Naive thymus-derived CD4-positive, alpha-beta T cell (primary cell): ENCODE measurements around the gene SVBP. TPM values are rescaled to one million over a fixed set of nuclear protein-coding genes. Genes with fewer than 3 reads are reported as not detected.

Experiments
- ATAC-seq: fragments of 150-1000 bp; cut with Tn5 transposase; 2 replicates; pipeline ENCODE4 v1.10.0; 2021; ENCODE audit warnings: mild to moderate bottlenecking, moderate library complexity
- CTCF ChIA-PET: fragments of 350-600 bp; sonication (Branson Sonifier 250); formaldehyde crosslinking; loops from one replicate; lab custom pipeline; 2021; ENCODE audit warnings: antibody characterized with exemption; lab: Charles Lee
- POLR2A ChIA-PET: fragments of 350-600 bp; sonication (Branson Sonifier 250); formaldehyde crosslinking; loops from one replicate; lab custom pipeline; 2021; ENCODE audit warnings: antibody characterized with exemption, inconsistent platforms; lab: Charles Lee
- DNase-seq, 9 donors: peaks; one replicate each; pipeline versions ENCODE4 v3.0.0 to v3.0.0-alpha.2; 2020 to 2022; ENCODE audit warnings: mixed read lengths in 1 of 9
- H3K27ac ChIP-seq: one replicate; pipeline ENCODE4 v1.7.0; 2013; ENCODE audit warnings: mild to moderate bottlenecking, low read depth, low read length, moderate library complexity
- H3K27me3 ChIP-seq, 2 donors: one replicate each; pipeline ENCODE4 v1.7.0; 2013; ENCODE audit warnings: low read length in 2 of 2, mild to moderate bottlenecking in 2 of 2, moderate library complexity in 2 of 2; ENCODE audit not compliant: control insufficient read depth in 2 of 2, insufficient read depth in 2 of 2
- H3K36me3 ChIP-seq, 3 experiments: 1 replicate in 2 of 3; 2 replicates in 1 of 3; pipeline ENCODE4 v1.7.0; 2013; ENCODE audit warnings: low read length in 3 of 3, mild to moderate bottlenecking in 3 of 3, moderate library complexity in 1 of 3; ENCODE audit not compliant: insufficient read depth in 3 of 3, control insufficient read depth in 2 of 3
- H3K4me1 ChIP-seq, 2 donors: one replicate each; pipeline ENCODE4 v1.7.0; 2013; ENCODE audit warnings: low read length in 2 of 2, mild to moderate bottlenecking in 2 of 2, moderate library complexity in 1 of 2; ENCODE audit not compliant: control insufficient read depth in 2 of 2, insufficient read depth in 2 of 2
- H3K4me3 ChIP-seq: 2 replicates; pipeline ENCODE4 v1.7.0; 2013; ENCODE audit warnings: mild to moderate bottlenecking, low read length
- H3K9me3 ChIP-seq, 3 experiments: 1 replicate in 2 of 3; 2 replicates in 1 of 3; pipeline ENCODE4 v1.7.0; 2013; ENCODE audit warnings: low read length in 3 of 3; ENCODE audit not compliant: control insufficient read depth in 2 of 3
- H3K27ac Mint-ChIP-seq, 9 donors: one replicate each; pipeline ENCODE4 v1.8.0; 2020 to 2022; ENCODE audit warnings: mixed read lengths in 9 of 9, mild to moderate bottlenecking in 8 of 9, moderate library complexity in 5 of 9, inconsistent platforms in 2 of 9
- H3K27me3 Mint-ChIP-seq, 5 donors: one replicate each; pipeline ENCODE4 v1.8.0; 2021 to 2022; ENCODE audit warnings: mixed read lengths in 5 of 5, mild to moderate bottlenecking in 1 of 5
- H3K36me3 Mint-ChIP-seq, 5 donors: one replicate each; pipeline ENCODE4 v1.8.0; 2020 to 2022; ENCODE audit warnings: mixed read lengths in 5 of 5, mild to moderate bottlenecking in 3 of 5, inconsistent platforms in 1 of 5
- H3K4me1 Mint-ChIP-seq, 7 donors: one replicate each; pipeline ENCODE4 v1.8.0; 2020 to 2022; ENCODE audit warnings: mixed read lengths in 7 of 7, mild to moderate bottlenecking in 3 of 7, inconsistent platforms in 1 of 7
- H3K4me3 Mint-ChIP-seq, 10 donors: one replicate each; pipeline ENCODE4 v1.8.0; 2020 to 2022; ENCODE audit warnings: mild to moderate bottlenecking in 10 of 10, mixed read lengths in 10 of 10, moderate library complexity in 6 of 10, inconsistent platforms in 2 of 10
- H3K9me3 Mint-ChIP-seq, 11 donors: one replicate each; pipeline ENCODE4 v1.8.0; 2020 to 2022; ENCODE audit warnings: mixed read lengths in 11 of 11, mild to moderate bottlenecking in 4 of 11, inconsistent platforms in 1 of 11, moderate library complexity in 1 of 11
- intact Hi-C, 2 donors: fragments of 100-400 bp; cut with micrococcal nuclease; formaldehyde crosslinking; loops; one replicate each; pipeline ENCODE4 v1.15.1; 2023
- polyA plus RNA-seq, 2 donors: library from polyadenylated mRNA; unstranded; fragments of 300-500 nt; fragmentation: Illumina TruSeq; gene quantifications; one replicate each; pipeline ENCODE4 v1.2.3, GENCODE V29; 2021
- total RNA-seq, 6 experiments: library from RNA in 5 of 6; stranded (reverse) in 5 of 6; gene quantifications; 1 replicate in 5 of 6; 2 replicates in 1 of 6; pipeline ENCODE4 v1.2.3 and lab custom pipeline; 2021 to 2026

The SVBP gene
- total and polyA plus RNA-seq, 7 experiments from 2014 or later = 12.7 to 47.2 (median 19.7) TPM

GRCh38 chr1:42834803-42835202 lies 17.6 kb upstream of the SVBP start:
- H3K36me3 ChIP-seq = no peaks in the 10 kb centered on the region
- no peak overlapping the region for H3K27ac ChIP-seq
- no peak overlapping the region for H3K27ac Mint-ChIP-seq
- ATAC-seq (no peak), DNase-seq (no peak)
- H3K4me3 Mint-ChIP-seq = no peak overlapping the region
- no peaks in the 10 kb centered on the region for H3K4me1 Mint-ChIP-seq
- intact Hi-C loops = no loop called here
- CTCF ChIA-PET = no interaction called here
- H3K27me3 Mint-ChIP-seq = no peaks in the 10 kb centered on the region
- POLR2A ChIA-PET = interaction anchor here (0.7 kb wide), 1 partner anchor 240 kb away, joined by 3 read pairs; no protein-coding TSS in a partner anchor
- no peak overlapping the region for H3K4me3 ChIP-seq
- no peaks in the 10 kb centered on the region for H3K9me3 Mint-ChIP-seq
- H3K36me3 Mint-ChIP-seq = peaks cover 0 to 23% (median 7%) of the 10 kb centered on the region in 5 donors
- no peaks in the 10 kb centered on the region for H3K9me3 ChIP-seq
- no peaks in the 10 kb centered on the region for H3K27me3 ChIP-seq
- no peaks in the 10 kb centered on the region for H3K4me1 ChIP-seq

- Mint-ChIP-seq H3K27me3 (no peaks in the 10 kb centered on the region), H3K4me3 (no peak overlapping the region), H3K27ac (no peak overlapping the region), H3K4me1 (no peaks in the 10 kb centered on the region), H3K36me3 (peaks cover 0 to 28% (median 7%) of the 10 kb centered on the region in 5 donors), H3K9me3 (no peaks in the 10 kb centered on the region)
- H3K36me3 ChIP-seq = no peaks in the 10 kb centered on the region
- CTCF ChIA-PET = interaction anchor here (0.6 kb wide), 1 partner anchor 18 kb away, joined by 3 read pairs; no protein-coding TSS in a partner anchor
- POLR2A ChIA-PET = no interaction called here
- no peak overlapping the region for H3K4me3 ChIP-seq
- no peak for ATAC-seq
- no peaks in the 10 kb centered on the region for H3K9me3 ChIP-seq
- no peak for DNase-seq
- no peaks in the 10 kb centered on the region for H3K4me1 ChIP-seq
- no peak overlapping the region for H3K27ac ChIP-seq
- no peaks in the 10 kb centered on the region for H3K27me3 ChIP-seq
- intact Hi-C loops = no loop called here
These were observed 16.8 kb upstream of the SVBP start for GRCh38 chr1:42833981-42834380.

GRCh38 chr1:42832641-42833240 lies 15.5 kb upstream of the SVBP start:
- Histone ChIP-seq H3K4me3 (no peak overlapping the region), H3K4me1 (no peaks in the 10 kb centered on the region), H3K36me3 (no peaks in the 10 kb centered on the region), H3K9me3 (no peaks in the 10 kb centered on the region), H3K27ac (no peak overlapping the region), H3K27me3 (no peaks in the 10 kb centered on the region)
- Mint-ChIP-seq H3K4me1 (no peaks in the 10 kb centered on the region), H3K27me3 (no peaks in the 10 kb centered on the region), H3K9me3 (no peaks in the 10 kb centered on the region), H3K4me3 (no peak overlapping the region), H3K36me3 (peaks cover 0 to 32% (median 7%) of the 10 kb centered on the region in 5 donors), H3K27ac (no peak overlapping the region)
- ATAC-seq (no peak), DNase-seq (no peak)
- intact Hi-C loops = no loop called here
- ChIA-PET POLR2A (no interaction called here), CTCF (interaction anchor here (0.8 kb wide), 1 partner anchor 1482 kb away, joined by 3 read pairs; no protein-coding TSS in a partner anchor)

GRCh38 chr1:42831273-42831672 lies 14.1 kb upstream of the SVBP start:
- Mint-ChIP-seq H3K27me3 (no peaks in the 10 kb centered on the region), H3K9me3 (no peaks in the 10 kb centered on the region), H3K4me3 (no peak overlapping the region), H3K27ac (no peak overlapping the region), H3K4me1 (no peaks in the 10 kb centered on the region), H3K36me3 (peaks cover 0 to 29% (median 7%) of the 10 kb centered on the region in 5 donors)
- H3K9me3 ChIP-seq = no peaks in the 10 kb centered on the region
- ATAC-seq (no peak), DNase-seq (no peak)
- H3K36me3 ChIP-seq = no peaks in the 10 kb centered on the region
- no peaks in the 10 kb centered on the region for H3K27me3 ChIP-seq
- ChIA-PET POLR2A (no interaction called here), CTCF (no interaction called here)
- no peak overlapping the region for H3K4me3 ChIP-seq
- intact Hi-C loops = no loop called here
- no peaks in the 10 kb centered on the region for H3K4me1 ChIP-seq
- H3K27ac ChIP-seq = no peak overlapping the region

GRCh38 chr1:42830631-42831030 lies 13.4 kb upstream of the SVBP start:
- H3K27ac Mint-ChIP-seq = no peak overlapping the region
- peaks cover 0 to 25% (median 7%) of the 10 kb centered on the region in 5 donors for H3K36me3 Mint-ChIP-seq
- ChIA-PET POLR2A (no interaction called here), CTCF (no interaction called here)
- no peaks in the 10 kb centered on the region for H3K27me3 ChIP-seq
- H3K4me3 Mint-ChIP-seq = no peak overlapping the region
- intact Hi-C loops = no loop called here
- no peaks in the 10 kb centered on the region for H3K4me1 Mint-ChIP-seq
- no peak for DNase-seq
- no peak overlapping the region for H3K27ac ChIP-seq
- H3K9me3 Mint-ChIP-seq = no peaks in the 10 kb centered on the region
- H3K4me1 ChIP-seq = no peaks in the 10 kb centered on the region
- ATAC-seq = no peak
- H3K9me3 ChIP-seq = no peaks in the 10 kb centered on the region
- H3K4me3 ChIP-seq = no peak overlapping the region
- H3K27me3 Mint-ChIP-seq = no peaks in the 10 kb centered on the region
- H3K36me3 ChIP-seq = no peaks in the 10 kb centered on the region

- Histone ChIP-seq H3K36me3 (no peaks in the 10 kb centered on the region), H3K4me3 (no peak overlapping the region), H3K9me3 (no peaks in the 10 kb centered on the region), H3K27ac (no peak overlapping the region), H3K27me3 (no peaks in the 10 kb centered on the region), H3K4me1 (no peaks in the 10 kb centered on the region)
- intact Hi-C loops = no loop called here
- no peak overlapping the region for H3K4me3 Mint-ChIP-seq
- H3K27ac Mint-ChIP-seq = no peak overlapping the region
- H3K36me3 Mint-ChIP-seq = peaks cover 0 to 18% (median 5%) of the 10 kb centered on the region in 5 donors
- no peaks in the 10 kb centered on the region for H3K9me3 Mint-ChIP-seq
- ChIA-PET POLR2A (interaction anchor here (1.3 kb wide), 2 partner anchors 9 to 21 kb away, joined by 4 read pairs; partner anchors contain the start of gene ZNF691), CTCF (no interaction called here)
- H3K27me3 Mint-ChIP-seq = peaks cover 0 to 6% (median 0%) of the 10 kb centered on the region in 5 donors
- no peak for ATAC-seq
- H3K4me1 Mint-ChIP-seq = peaks cover 0 to 8% (median 6%) of the 10 kb centered on the region in 7 donors
- DNase-seq = no peak
These were observed 8.0 kb upstream of the SVBP start for GRCh38 chr1:42825036-42825851.
